Airway epithelial cell (primary cell): Measurements from ENCODE around the gene PKP3. TPM values are rescaled to one million over a fixed set of nuclear protein-coding genes. Genes with fewer than 3 reads are reported as not detected.

Source experiments
- total RNA-seq: library from RNA; depleted of rRNA; stranded (reverse); fragments of >200 nt; gene quantifications from 2 replicates; pipeline ENCODE4 v1.2.3, GENCODE V29; 2015

The PKP3 gene
- 520 and 527 TPM in 2 replicates for total RNA-seq

DNA sequence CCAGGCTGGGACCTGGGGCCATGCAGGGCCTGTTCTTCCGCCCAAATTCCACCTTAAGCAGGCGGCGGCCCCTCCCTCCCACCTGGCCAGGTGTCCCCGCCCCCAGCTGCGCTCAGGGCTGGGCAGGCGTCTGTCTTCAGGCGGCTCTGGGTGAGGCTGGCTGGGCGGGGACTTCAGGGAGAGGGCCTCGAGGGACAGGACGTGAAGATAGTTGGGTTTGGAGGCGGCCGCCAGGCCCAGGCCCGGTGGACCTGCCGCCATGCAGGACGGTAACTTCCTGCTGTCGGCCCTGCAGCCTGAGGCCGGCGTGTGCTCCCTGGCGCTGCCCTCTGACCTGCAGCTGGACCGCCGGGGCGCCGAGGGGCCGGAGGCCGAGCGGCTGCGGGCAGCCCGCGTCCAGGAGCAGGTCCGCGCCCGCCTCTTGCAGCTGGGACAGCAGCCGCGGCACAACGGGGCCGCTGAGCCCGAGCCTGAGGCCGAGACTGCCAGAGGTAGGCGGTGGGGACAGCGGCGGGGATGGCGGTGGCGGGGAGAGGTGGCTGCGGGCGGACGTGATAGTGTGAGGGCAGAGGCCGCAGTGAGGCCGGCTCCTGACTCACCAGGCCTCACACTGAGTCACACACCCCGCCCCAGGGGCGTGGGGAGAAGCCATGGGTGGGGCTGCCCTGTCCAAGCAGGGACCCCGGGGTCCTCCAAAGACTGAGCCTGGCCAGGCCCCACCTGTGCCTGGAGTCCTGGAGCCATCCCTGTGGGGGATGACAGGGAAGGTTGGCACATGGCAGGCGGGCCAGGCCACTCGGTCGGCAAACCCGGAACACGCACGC, at the start of gene PKP3:
TSS of gene PKP3 (plus strand) at position 176 of the 824 bp plus-strand sequence. CDS start at position 260, 84 bp downstream.

GRCh38 chr11:369336-370018, 24.5 kb upstream of the PKP3 start, which contains the start of gene B4GALNT4:
TSS of gene B4GALNT4 (plus strand) at chr11:369499. CDS start at chr11:369804, 305 bp downstream.

GRCh38 chr11:441418-442274, 47.6 kb downstream of the PKP3 start, which contains the start of gene ANO9:
TSS of gene ANO9 (minus strand) at chr11:442011. CDS start at chr11:441926, 85 bp downstream.

GRCh38 chr11:449889-450808, 56.1 kb downstream of the PKP3 start, which contains the start of gene PTDSS2:
TSS of gene PTDSS2 (plus strand) at chr11:450279. CDS start at chr11:450456, 177 bp downstream.

Other genes starting within 250 kb of the PKP3 start
- gene SCGB1C1, start 201.1 kb upstream of the PKP3 start, total RNA-seq: not detected in 2 replicates
- 18.5 and 21.2 TPM in 2 replicates for gene BET1L, start 186.8 kb upstream of the PKP3 start, total RNA-seq
- 92.7 and 101 TPM in 2 replicates for gene RIC8A, start 186.5 kb upstream of the PKP3 start, total RNA-seq
- 10.2 and 17.4 TPM in 2 replicates for gene SIRT3, start 157.9 kb upstream of the PKP3 start, total RNA-seq
- gene PSMD13, start 157.2 kb upstream of the PKP3 start, total RNA-seq: 203 and 237 TPM in 2 replicates
- gene NLRP6, start 115.8 kb upstream of the PKP3 start, total RNA-seq: not detected in 2 replicates
- 3.7 and 4.0 TPM in 2 replicates for gene PGGHG, start 105.1 kb upstream of the PKP3 start, total RNA-seq
- gene IFITM5, start 94.7 kb upstream of the PKP3 start, total RNA-seq: not detected in 2 replicates
- 15.2 and 17.1 TPM in 2 replicates for gene IFITM2, start 86.4 kb upstream of the PKP3 start, total RNA-seq
- gene IFITM1, start 80.2 kb upstream of the PKP3 start, total RNA-seq: 16.4 and 26.9 TPM in 2 replicates
- gene IFITM3, start 73.3 kb upstream of the PKP3 start, total RNA-seq: 57.6 and 138 TPM in 2 replicates
- gene B4GALNT4, start 24.7 kb upstream of the PKP3 start, total RNA-seq: 43.2 and 82.5 TPM in 2 replicates
- gene SIGIRR, start 20.8 kb downstream of the PKP3 start, total RNA-seq: 11.2 and 15.7 TPM in 2 replicates
- 10.5 and 18.0 TPM in 2 replicates for gene ANO9, start 47.8 kb downstream of the PKP3 start, total RNA-seq
- gene PTDSS2, start 56.1 kb downstream of the PKP3 start, total RNA-seq: 61.4 and 62.0 TPM in 2 replicates
- 293 and 326 TPM in 2 replicates for gene RNH1, start 113.0 kb downstream of the PKP3 start, total RNA-seq
- gene HRAS, start 141.4 kb downstream of the PKP3 start, total RNA-seq: 123 and 134 TPM in 2 replicates
- 0.23 and 0.56 TPM in 2 replicates for gene LRRC56, start 143.3 kb downstream of the PKP3 start, total RNA-seq
- gene LMNTD2, start 166.5 kb downstream of the PKP3 start, total RNA-seq: 0.56 and 1.7 TPM in 2 replicates
- gene RASSF7, start 166.8 kb downstream of the PKP3 start, total RNA-seq: 82.9 and 90.5 TPM in 2 replicates
- gene PHRF1, start 182.3 kb downstream of the PKP3 start, total RNA-seq: 26.3 and 30.6 TPM in 2 replicates
- 6.9 and 12.0 TPM in 2 replicates for gene IRF7, start 221.7 kb downstream of the PKP3 start, total RNA-seq
- gene CDHR5, start 230.7 kb downstream of the PKP3 start, total RNA-seq: not detected in 2 replicates
- not detected in 2 replicates for gene SCT, start 233.0 kb downstream of the PKP3 start, total RNA-seq
- gene DRD4, start 243.1 kb downstream of the PKP3 start, total RNA-seq: not detected in 2 replicates